NCI-H1417 treated with DMSO at 0.1 percent for 48 hours (cell line): ENCODE measurements around the gene RBM20.
"Not testable (repeated sequence)": the region's sequence is repeated elsewhere in the genome, so short reads cannot be mapped to it uniquely, and the experiment has no call there.

ENCODE experiments used
- DNase-seq: peaks from one replicate; lab custom pipeline; 2025; lab: John Stamatoyannopoulos, UW

RBM20 gene

GRCh38 chr10:110643653-110644597 lies at the start of gene RBM20:
Gene RBM20, plus strand, starts transcription at chr10:110644336. Its CDS starts 119 bp downstream, at chr10:110644455.
- DNase-seq = no peak

GRCh38 chr10:110597476-110597875 lies 46.7 kb upstream of the RBM20 start:
- DNase-seq = no peak

GRCh38 chr10:110600487-110601101 lies 43.5 kb upstream of the RBM20 start:
- DNase-seq = no peak

- DNase-seq = no peak
These were observed 42.6 kb upstream of the RBM20 start for GRCh38 chr10:110601581-110601980.

- no peak for DNase-seq
These were observed 36.0 kb upstream of the RBM20 start for GRCh38 chr10:110608087-110608486.

GRCh38 chr10:110609605-110610004 lies 34.5 kb upstream of the RBM20 start:
- DNase-seq = no peak

- DNase-seq = peak; percentile 30
These were observed 33.8 kb upstream of the RBM20 start for GRCh38 chr10:110610308-110610774.

- not testable (repeated sequence) for DNase-seq
These were observed 33.4 kb upstream of the RBM20 start for GRCh38 chr10:110610781-110611180.

- no peak for DNase-seq
These were observed 32.0 kb upstream of the RBM20 start for GRCh38 chr10:110612087-110612486.

- no peak for DNase-seq
These were observed 31.5 kb upstream of the RBM20 start for GRCh38 chr10:110612629-110613028.

GRCh38 chr10:110613341-110613995 lies 30.7 kb upstream of the RBM20 start:
- DNase-seq = no peak

GRCh38 chr10:110613996-110614495 lies 30.1 kb upstream of the RBM20 start:
- no peak for DNase-seq

GRCh38 chr10:110615057-110615747 lies 28.9 kb upstream of the RBM20 start:
- no peak for DNase-seq

GRCh38 chr10:110616493-110617033 lies 27.6 kb upstream of the RBM20 start:
- no peak for DNase-seq

GRCh38 chr10:110617425-110618229 lies 26.5 kb upstream of the RBM20 start:
- DNase-seq = no peak

- no peak for DNase-seq
These were observed 25.9 kb upstream of the RBM20 start for GRCh38 chr10:110618230-110618610.

GRCh38 chr10:110619514-110620397 lies 24.4 kb upstream of the RBM20 start:
- DNase-seq = no peak

- no peak for DNase-seq
These were observed 23.8 kb upstream of the RBM20 start for GRCh38 chr10:110620398-110620719.

- not testable (repeated sequence) for DNase-seq
These were observed 20.8 kb upstream of the RBM20 start for GRCh38 chr10:110623316-110623715.
